ENCODE measurements around the gene DNER. TPM values are rescaled to one million over a fixed set of nuclear protein-coding genes. Genes with fewer than 3 reads are reported as not detected.

Gene DNER
- total and polyA plus RNA-seq, 10 of the 15 experiments (the other 5 are each of a cell fraction or from before 2014, with no cell fraction given) = 0.04 to 0.08 (median 0.07) TPM; not detected in 7

DNA sequence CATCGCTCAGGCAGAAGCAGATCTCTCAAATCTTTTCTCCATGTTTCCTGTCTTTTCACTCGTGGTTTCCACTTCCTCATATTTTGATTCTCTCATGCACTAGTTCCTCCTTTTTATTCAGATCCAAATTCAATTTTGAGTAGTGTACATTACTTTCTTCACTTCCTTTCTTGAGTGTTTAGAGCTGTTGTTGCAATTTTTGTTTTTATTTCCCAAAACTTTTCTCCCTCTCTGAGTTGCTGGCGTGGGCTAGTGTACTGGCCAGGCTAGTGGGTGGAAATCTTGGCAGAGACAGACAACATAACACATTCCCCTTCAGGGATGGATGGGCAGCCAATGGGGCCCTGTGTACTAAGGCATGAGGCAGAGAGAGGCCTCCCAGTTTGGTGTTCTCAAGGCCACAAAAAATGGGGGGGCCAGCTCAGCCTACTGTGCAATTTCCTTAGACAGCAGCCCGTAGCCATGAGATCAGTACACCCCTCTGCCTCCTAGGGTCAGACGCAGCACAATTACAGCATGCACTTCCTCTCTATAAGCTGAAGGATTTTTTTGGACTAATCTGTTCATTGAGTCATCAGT is 298.1 kb downstream of the DNER start:
- no peak for ATAC-seq
- RAD21 ChIA-PET (ENCODE audit: unreplicated experiment) = no interaction called here
- H2AFZ ChIP-seq (ENCODE audit: control insufficient read depth, low read depth, low read length) = no peak overlapping the region
- no peaks in the 10 kb centered on the region for H3K79me2 ChIP-seq (ENCODE audit: control insufficient read depth, insufficient read depth, low read length)
- no peak overlapping the region for H3K9ac ChIP-seq (ENCODE audit: control insufficient read depth, insufficient read depth, low read length)
- no peaks in the 10 kb centered on the region for H4K20me1 ChIP-seq (ENCODE audit: control insufficient read depth, insufficient read depth)
- no peak overlapping the region for H3K4me2 ChIP-seq (ENCODE audit: control insufficient read depth, insufficient read depth)
- no peak overlapping the region for H3K27ac ChIP-seq (ENCODE audit: control insufficient read depth, insufficient read depth)
- H3K4me1 ChIP-seq (ENCODE audit: control insufficient read depth, insufficient read depth, low read length) = no peaks in the 10 kb centered on the region
- WGBS (ENCODE audit: insufficient coverage, insufficient replicate concordance, low lambda C conversion rate, missing lambda C conversion rate) = 5% methylated on average over 5 of the region's 5 CpGs
- no peak for TF ChIP-seq E4F1 (IDR thresholded peaks at IDR 0.05; ENCODE audit: borderline replicate concordance, partially characterized antibody)
- TF ChIP-seq CREM (IDR thresholded peaks at IDR 0.05; ENCODE audit: low read depth) = no peak
- TF ChIP-seq E2F8 (IDR thresholded peaks at IDR 0.05; ENCODE audit: low read depth, partially characterized antibody) = no peak
- TF ChIP-seq ASH2L (IDR thresholded peaks at IDR 0.05; ENCODE audit: borderline replicate concordance, low read depth) = no peak
- no peak for TF ChIP-seq RB1 (IDR thresholded peaks at IDR 0.05; ENCODE audit: borderline replicate concordance)
- no peak for TF ChIP-seq PKNOX1 (IDR thresholded peaks at IDR 0.05)
- TF ChIP-seq SIN3A (IDR thresholded peaks at IDR 0.05; ENCODE audit: low read depth, low read length) = no peak
- no peak for TF ChIP-seq PML (IDR thresholded peaks at IDR 0.05; ENCODE audit: low read length)
- TF ChIP-seq, protein P1, sequence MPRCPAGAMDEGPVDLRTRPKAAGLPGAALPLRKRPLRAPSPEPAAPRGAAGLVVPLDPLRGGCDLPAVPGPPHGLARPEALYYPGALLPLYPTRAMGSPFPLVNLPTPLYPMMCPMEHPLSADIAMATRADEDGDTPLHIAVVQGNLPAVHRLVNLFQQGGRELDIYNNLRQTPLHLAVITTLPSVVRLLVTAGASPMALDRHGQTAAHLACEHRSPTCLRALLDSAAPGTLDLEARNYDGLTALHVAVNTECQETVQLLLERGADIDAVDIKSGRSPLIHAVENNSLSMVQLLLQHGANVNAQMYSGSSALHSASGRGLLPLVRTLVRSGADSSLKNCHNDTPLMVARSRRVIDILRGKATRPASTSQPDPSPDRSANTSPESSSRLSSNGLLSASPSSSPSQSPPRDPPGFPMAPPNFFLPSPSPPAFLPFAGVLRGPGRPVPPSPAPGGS (IDR thresholded peaks at IDR 0.05; ENCODE audit: borderline replicate concordance, insufficient read depth, low read depth, low read length, poor library complexity, severe bottlenecking) = no peak
- TF ChIP-seq SRF (IDR thresholded peaks at IDR 0.05; ENCODE audit: low read depth in 2 of 2, low read length in 2 of 2) = no peak
- TF ChIP-seq BCL11A (IDR thresholded peaks at IDR 0.05; ENCODE audit: low read depth, low read length) = no peak
- no peak for TF ChIP-seq NR2C1 (IDR thresholded peaks at IDR 0.05)
- no peak for TF ChIP-seq WRNIP1 (IDR thresholded peaks at IDR 0.05; ENCODE audit: borderline replicate concordance, low read depth, low read length)
- no peak for TF ChIP-seq ZNF274 (IDR thresholded peaks at IDR 0.05; ENCODE audit: insufficient read depth, insufficient read length)
- no peak for TF ChIP-seq TCF3 (IDR thresholded peaks at IDR 0.05; ENCODE audit: borderline replicate concordance, insufficient read depth, low read depth, low read length)
- no peak for TF ChIP-seq TCF7 (IDR thresholded peaks at IDR 0.05; ENCODE audit: borderline replicate concordance)
- SMC1A ChIA-PET (ENCODE audit: uncharacterized antibody, unreplicated experiment) = no interaction called here
- BruUV-seq (replicated peaks) = no TSS peak
- H3K9me3 ChIP-seq (replicated peaks; ENCODE audit: control insufficient read depth, insufficient read depth, low read length) = no peaks in the 10 kb centered on the region
- no peak for FAIRE-seq
- no peak overlapping the region for H3K4me3 ChIP-seq
- H3K27me3 ChIP-seq (replicated peaks in 1 of 2; ENCODE audit: control insufficient read depth in 2 of 2, insufficient read depth in 2 of 2, low read length in 1 of 2) = no peaks in the 10 kb centered on the region
- CTCF ChIA-PET = no interaction called here
- DNase-seq (ENCODE audit: low read depth, low spot score) = no peak
- in situ Hi-C loops (cut with MboI) = no loop called here
- H3K36me3 ChIP-seq (ENCODE audit: control insufficient read depth in 2 of 2, insufficient read depth in 2 of 2, low read length in 1 of 2) = no peaks in the 10 kb centered on the region
- POLR2A ChIA-PET = no interaction called here
- intact Hi-C loops (cut with micrococcal nuclease; ENCODE audit: unreplicated experiment) = no loop called here
